HepG2 (cell line): Measurements from ENCODE around the gene KRTAP12-1. TPM values are rescaled to one million over a fixed set of nuclear protein-coding genes. Genes with fewer than 3 reads are reported as not detected.

ENCODE experiments used
- AKAP8 ChIP-seq: sonication (generic); formaldehyde crosslinking; IDR thresholded peaks from 2 replicates; pipeline ENCODE4 v1.5.1; 2020; ENCODE audit warnings: mild to moderate bottlenecking, missing genetic modification reagents
- ATF1 ChIP-seq: IDR thresholded peaks from 2 replicates; pipeline ENCODE4 v1.6.1; 2016; ENCODE audit warnings: mild to moderate bottlenecking, control low read depth
- DPF2 ChIP-seq: sonication (generic); formaldehyde crosslinking; IDR thresholded peaks from 2 replicates; pipeline ENCODE4 v1.4.0; 2020; ENCODE audit warnings: mild to moderate bottlenecking, low read depth, missing genetic modification reagents, borderline replicate concordance
- EED ChIP-seq: sonication (generic); formaldehyde crosslinking; IDR thresholded peaks from 2 replicates; pipeline ENCODE4 v1.5.0; 2020; ENCODE audit warnings: mild to moderate bottlenecking, missing genetic modification reagents
- GTF2F1 ChIP-seq: fragments of 150-350 bp; IDR thresholded peaks from 2 replicates; pipeline ENCODE4 v1.6.1; 2014; ENCODE audit warnings: low read length
- JUND ChIP-seq: sonication (generic); formaldehyde crosslinking; IDR thresholded peaks from 2 replicates; pipeline ENCODE4 v1.8.0; 2022; ENCODE audit warnings: mild to moderate bottlenecking, missing genetic modification reagents
- NFIB ChIP-seq: sonication (generic); formaldehyde crosslinking; IDR thresholded peaks from 2 replicates; pipeline ENCODE4 v1.9.0; 2021; ENCODE audit warnings: missing genetic modification reagents, mild to moderate bottlenecking, borderline replicate concordance
- NFYB ChIP-seq: sonication (generic); formaldehyde crosslinking; IDR thresholded peaks from 2 replicates; pipeline ENCODE4 v1.4.0; 2020; ENCODE audit warnings: missing genetic modification reagents
- RORA ChIP-seq: sonication (generic); formaldehyde crosslinking; IDR thresholded peaks from 2 replicates; pipeline ENCODE4 v1.5.0; 2020; ENCODE audit warnings: mild to moderate bottlenecking, missing genetic modification reagents, moderate library complexity
- SMARCE1 ChIP-seq: fragments of 450-650 bp; IDR thresholded peaks from 2 replicates; pipeline ENCODE4 v1.6.1; 2017; ENCODE audit warnings: borderline replicate concordance
- SMYD3 ChIP-seq: sonication (generic); formaldehyde crosslinking; IDR thresholded peaks from 2 replicates; pipeline ENCODE4 v1.8.1; 2023; ENCODE audit warnings: mild to moderate bottlenecking, missing genetic modification reagents
- ZNF33A ChIP-seq: sonication (generic); formaldehyde crosslinking; IDR thresholded peaks from 2 replicates; pipeline ENCODE4 v1.5.1; 2020; ENCODE audit warnings: missing genetic modification reagents, mild to moderate bottlenecking, moderate library complexity, borderline replicate concordance
- ZNF547 ChIP-seq: sonication (generic); formaldehyde crosslinking; IDR thresholded peaks from 2 replicates; pipeline ENCODE4 v1.5.1; 2020; ENCODE audit warnings: mild to moderate bottlenecking, missing genetic modification reagents
- polyA plus RNA-seq, 8 experiments: library from polyadenylated mRNA; depleted of rRNA in 3 of 8; stranded (reverse) in 7 of 8; unstranded in 1 of 8; fragments of >200 nt; fragmentation: Illumina TruSeq in 4 of 8; extraction: Trizol in 4 of 8; gene quantifications; 2 replicates each; pipeline versions ENCODE4 v1.2.1 to v1.2.3, GENCODE V29; 2011 to 2016; ENCODE audit warnings: low read depth in 4 of 8, missing spikeins in 1 of 8, mixed read lengths in 1 of 8; ENCODE audit not compliant: insufficient read depth in 1 of 8
- total RNA-seq, 5 experiments: library from RNA; depleted of rRNA; stranded (reverse); fragments of >200 nt; fragmentation: Illumina TruSeq; extraction: Trizol; gene quantifications; 2 replicates each; pipeline ENCODE4 v1.2.3, GENCODE V29; 2016; ENCODE audit warnings: low read depth in 1 of 5
- TF ChIP-seq, protein P1 (sequence below): sonication (generic); formaldehyde crosslinking; IDR thresholded peaks from 2 replicates; pipeline ENCODE4 v1.4.0; 2020; ENCODE audit warnings: mild to moderate bottlenecking, missing genetic modification reagents
- TF ChIP-seq, protein P2 (sequence below): sonication (generic); formaldehyde crosslinking; IDR thresholded peaks from 2 replicates; pipeline ENCODE4 v1.5.0; 2020; ENCODE audit warnings: mild to moderate bottlenecking, missing genetic modification reagents
- TF ChIP-seq, protein P3 (sequence below): IDR thresholded peaks from 2 replicates; pipeline ENCODE4 v1.6.1; 2016
- TF ChIP-seq, protein P4 (sequence below): sonication (generic); formaldehyde crosslinking; IDR thresholded peaks from 2 replicates; pipeline ENCODE4 v1.5.0; 2020; ENCODE audit warnings: missing genetic modification reagents

KRTAP12-1 gene
- total and polyA plus RNA-seq, 2 of the 13 experiments (the other 11 are each of a cell fraction or from before 2014, with no cell fraction given) = not detected

DNA sequence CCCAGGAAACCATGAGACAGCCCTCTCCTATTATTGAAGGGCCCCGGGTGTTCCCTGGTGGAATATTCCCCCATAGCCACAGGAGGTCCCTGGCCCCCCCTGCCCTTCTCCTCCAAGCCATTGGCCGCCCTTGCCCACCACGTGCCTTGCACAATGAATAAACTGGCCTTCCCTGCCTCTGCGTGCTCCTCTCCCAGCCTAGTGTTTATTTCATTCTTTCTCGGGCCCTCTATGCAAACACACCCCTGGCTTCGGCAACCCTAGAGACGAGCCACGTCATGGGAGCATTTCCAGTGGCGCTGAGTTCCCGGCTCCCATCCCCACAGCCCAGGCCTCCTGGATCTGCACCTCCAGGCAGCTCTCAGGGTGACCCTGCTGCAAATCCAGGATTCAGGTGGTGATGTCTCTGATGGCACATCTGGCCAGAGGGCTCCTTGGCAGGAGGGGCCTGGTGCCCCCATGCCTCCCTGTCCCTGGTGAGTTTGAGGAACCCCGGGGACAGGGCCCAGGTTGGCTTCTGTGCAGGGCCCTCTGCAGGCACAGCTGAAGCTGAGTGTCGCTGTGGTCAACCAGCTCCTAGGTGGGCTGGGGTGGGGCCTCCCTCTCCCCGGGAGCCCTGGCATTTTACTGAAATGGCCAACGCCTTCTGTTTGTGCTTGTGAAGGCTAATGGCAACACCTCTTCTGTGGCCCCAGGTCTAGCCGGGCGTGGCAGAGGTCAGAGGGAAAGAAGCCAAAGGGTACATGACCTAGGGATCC is 21.2 kb upstream of the KRTAP12-1 start (continued):
- TF ChIP-seq, protein P1, sequence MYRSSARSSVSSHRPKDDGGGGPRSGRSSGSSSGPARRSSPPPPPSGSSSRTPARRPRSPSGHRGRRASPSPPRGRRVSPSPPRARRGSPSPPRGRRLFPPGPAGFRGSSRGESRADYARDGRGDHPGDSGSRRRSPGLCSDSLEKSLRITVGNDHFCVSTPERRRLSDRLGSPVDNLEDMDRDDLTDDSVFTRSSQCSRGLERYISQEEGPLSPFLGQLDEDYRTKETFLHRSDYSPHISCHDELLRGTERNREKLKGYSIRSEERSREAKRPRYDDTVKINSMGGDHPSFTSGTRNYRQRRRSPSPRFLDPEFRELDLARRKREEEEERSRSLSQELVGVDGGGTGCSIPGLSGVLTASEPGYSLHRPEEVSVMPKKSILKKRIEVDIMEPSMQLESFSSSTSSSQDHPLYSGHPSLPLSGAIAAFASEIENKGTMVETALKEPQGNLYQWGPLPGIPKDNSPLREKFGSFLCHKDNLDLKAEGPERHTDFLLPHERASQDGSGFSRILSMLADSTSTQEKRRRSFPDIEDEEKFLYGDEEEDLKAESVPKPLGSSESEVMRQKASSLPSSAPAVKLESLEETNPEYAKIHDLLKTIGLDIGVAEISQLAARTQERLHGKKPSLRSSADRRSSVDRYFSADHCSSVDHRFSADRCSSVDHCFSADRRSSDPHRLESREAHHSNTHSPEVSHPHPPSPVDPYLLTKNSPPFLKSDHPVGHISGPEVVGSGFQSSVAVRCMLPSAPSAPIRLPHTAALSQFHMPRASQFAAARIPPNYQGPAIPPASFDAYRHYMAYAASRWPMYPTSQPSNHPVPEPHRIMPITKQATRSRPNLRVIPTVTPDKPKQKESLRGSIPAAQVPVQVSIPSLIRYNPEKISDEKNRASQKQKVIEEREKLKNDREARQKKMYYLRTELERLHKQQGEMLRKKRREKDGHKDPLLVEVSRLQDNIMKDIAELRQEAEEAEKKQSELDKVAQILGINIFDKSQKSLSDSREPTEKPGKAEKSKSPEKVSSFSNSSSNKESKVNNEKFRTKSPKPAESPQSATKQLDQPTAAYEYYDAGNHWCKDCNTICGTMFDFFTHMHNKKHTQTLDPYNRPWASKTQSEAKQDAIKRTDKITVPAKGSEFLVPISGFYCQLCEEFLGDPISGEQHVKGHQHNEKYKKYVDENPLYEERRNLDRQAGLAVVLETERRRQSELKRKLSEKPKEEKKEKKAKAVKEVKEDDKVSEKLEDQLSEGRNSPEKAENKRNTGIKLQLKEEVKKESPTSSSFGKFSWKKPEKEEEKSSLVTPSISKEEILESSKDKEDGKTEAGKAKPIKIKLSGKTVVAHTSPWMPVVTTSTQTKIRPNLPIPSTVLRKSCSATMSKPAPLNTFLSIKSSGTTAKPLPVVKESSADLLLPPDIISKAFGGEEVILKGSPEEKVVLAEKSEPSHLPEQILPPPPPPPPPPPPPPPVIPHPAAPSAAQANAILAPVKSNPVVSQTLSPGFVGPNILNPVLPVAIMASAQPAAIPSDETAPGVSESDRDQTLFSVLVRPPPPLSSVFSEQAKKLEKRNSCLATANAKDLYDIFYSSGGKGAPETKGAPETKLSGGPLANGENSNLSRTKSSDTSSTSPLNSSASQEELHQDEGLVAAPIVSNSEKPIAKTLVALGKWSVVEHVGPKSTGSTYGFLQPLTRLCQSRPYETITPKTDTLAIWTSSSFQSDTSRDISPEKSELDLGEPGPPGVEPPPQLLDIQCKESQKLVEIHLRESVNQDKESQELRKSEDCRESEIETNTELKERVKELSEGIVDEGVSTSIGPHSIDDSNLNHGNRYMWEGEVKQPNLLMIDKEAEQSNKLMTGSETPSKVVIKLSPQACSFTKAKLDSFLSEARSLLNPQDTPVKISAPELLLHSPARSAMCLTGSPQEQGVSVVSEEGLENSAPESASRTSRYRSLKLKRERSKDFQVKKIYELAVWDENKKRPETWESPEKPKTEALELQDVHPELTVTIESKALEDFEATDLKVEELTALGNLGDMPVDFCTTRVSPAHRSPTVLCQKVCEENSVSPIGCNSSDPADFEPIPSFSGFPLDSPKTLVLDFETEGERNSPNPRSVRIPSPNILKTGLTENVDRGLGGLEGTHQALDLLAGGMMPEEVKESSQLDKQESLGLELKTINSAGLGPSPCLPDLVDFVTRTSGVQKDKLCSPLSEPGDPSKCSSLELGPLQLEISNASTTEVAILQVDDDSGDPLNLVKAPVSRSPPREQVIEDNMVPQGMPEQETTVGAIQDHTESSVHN (CRISPR knock-in tag) = no peak
- TF ChIP-seq ATF1 (no peak), SMYD3 (CRISPR knock-in tag) (no peak), JUND (no peak), NFIB (CRISPR knock-in tag) (no peak), EED (CRISPR knock-in tag) (no peak; the same call in 1 of the 2 replicates), RORA (CRISPR knock-in tag) (no peak), ZNF547 (peak; percentile 69; the same call in 1 of the 2 replicates), ZNF33A (no peak), NFYB (no peak; the same call in 1 of the 2 replicates), DPF2 (CRISPR knock-in tag) (no peak), SMARCE1 (no peak), GTF2F1 (no peak), AKAP8 (CRISPR knock-in tag) (no peak)
- TF ChIP-seq, protein P2, sequence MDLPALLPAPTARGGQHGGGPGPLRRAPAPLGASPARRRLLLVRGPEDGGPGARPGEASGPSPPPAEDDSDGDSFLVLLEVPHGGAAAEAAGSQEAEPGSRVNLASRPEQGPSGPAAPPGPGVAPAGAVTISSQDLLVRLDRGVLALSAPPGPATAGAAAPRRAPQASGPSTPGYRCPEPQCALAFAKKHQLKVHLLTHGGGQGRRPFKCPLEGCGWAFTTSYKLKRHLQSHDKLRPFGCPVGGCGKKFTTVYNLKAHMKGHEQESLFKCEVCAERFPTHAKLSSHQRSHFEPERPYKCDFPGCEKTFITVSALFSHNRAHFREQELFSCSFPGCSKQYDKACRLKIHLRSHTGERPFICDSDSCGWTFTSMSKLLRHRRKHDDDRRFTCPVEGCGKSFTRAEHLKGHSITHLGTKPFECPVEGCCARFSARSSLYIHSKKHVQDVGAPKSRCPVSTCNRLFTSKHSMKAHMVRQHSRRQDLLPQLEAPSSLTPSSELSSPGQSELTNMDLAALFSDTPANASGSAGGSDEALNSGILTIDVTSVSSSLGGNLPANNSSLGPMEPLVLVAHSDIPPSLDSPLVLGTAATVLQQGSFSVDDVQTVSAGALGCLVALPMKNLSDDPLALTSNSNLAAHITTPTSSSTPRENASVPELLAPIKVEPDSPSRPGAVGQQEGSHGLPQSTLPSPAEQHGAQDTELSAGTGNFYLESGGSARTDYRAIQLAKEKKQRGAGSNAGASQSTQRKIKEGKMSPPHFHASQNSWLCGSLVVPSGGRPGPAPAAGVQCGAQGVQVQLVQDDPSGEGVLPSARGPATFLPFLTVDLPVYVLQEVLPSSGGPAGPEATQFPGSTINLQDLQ (CRISPR knock-in tag) = no peak
- TF ChIP-seq, protein P3, sequence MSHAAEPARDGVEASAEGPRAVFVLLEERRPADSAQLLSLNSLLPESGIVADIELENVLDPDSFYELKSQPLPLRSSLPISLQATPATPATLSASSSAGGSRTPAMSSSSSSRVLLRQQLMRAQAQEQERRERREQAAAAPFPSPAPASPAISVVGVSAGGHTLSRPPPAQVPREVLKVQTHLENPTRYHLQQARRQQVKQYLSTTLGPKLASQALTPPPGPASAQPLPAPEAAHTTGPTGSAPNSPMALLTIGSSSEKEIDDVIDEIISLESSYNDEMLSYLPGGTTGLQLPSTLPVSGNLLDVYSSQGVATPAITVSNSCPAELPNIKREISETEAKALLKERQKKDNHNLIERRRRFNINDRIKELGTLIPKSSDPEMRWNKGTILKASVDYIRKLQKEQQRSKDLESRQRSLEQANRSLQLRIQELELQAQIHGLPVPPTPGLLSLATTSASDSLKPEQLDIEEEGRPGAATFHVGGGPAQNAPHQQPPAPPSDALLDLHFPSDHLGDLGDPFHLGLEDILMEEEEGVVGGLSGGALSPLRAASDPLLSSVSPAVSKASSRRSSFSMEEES (CRISPR knock-in tag) = no peak
- TF ChIP-seq, protein P4, sequence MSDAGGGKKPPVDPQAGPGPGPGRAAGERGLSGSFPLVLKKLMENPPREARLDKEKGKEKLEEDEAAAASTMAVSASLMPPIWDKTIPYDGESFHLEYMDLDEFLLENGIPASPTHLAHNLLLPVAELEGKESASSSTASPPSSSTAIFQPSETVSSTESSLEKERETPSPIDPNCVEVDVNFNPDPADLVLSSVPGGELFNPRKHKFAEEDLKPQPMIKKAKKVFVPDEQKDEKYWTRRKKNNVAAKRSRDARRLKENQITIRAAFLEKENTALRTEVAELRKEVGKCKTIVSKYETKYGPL (CRISPR knock-in tag) = no peak
